T-cell (primary cell): ENCODE data around the gene PPP2R2B. TPM values are rescaled to one million over a fixed set of nuclear protein-coding genes. Genes with fewer than 3 reads are reported as not detected.

ENCODE experiments used
- ATAC-seq, 4 experiments: fragments of 200-7000 bp in 3 of 4; fragments of 150-1000 bp in 1 of 4; cut with Tn5 transposase; replicated peaks in 1 of 4; 1 replicate in 3 of 4; 2 replicates in 1 of 4; pipeline ENCODE4 v1.10.0; 2021; ENCODE audit warnings: moderate library complexity in 3 of 4, mild to moderate bottlenecking in 2 of 4, moderate number of reproducible peaks in 1 of 4
- CTCF ChIA-PET, 2 donors: fragments of 300-600 bp; sonication (Branson Sonifier 250); formaldehyde crosslinking; loops; one replicate each; lab custom pipeline; 2022; ENCODE audit warnings: antibody characterized with exemption in 2 of 2; lab: Charles Lee
- POLR2A ChIA-PET, 2 donors: fragments of 300-600 bp; sonication (Branson Sonifier 250); formaldehyde crosslinking; loops; one replicate each; lab custom pipeline; 2022; ENCODE audit warnings: antibody characterized with exemption in 2 of 2; lab: Charles Lee
- DNase-seq, 35 experiments: peaks; one replicate each; pipeline versions ENCODE4 v3.0.0 to v3.0.0-alpha.2; 2013 to 2023
- H3K27ac ChIP-seq: one replicate; pipeline ENCODE4 v1.5.1; 2013; ENCODE audit warnings: low read length
- H3K27me3 ChIP-seq, 2 experiments: replicated peaks in 1 of 2; 1 replicate in 1 of 2; 2 replicates in 1 of 2; pipeline versions ENCODE4 v1.6.1 to v1.7.0; 2013; ENCODE audit warnings: low read length in 1 of 2, mixed read lengths in 1 of 2; ENCODE audit not compliant: control insufficient read depth in 2 of 2, insufficient read depth in 2 of 2; ENCODE audit errors: extremely low read depth in 1 of 2
- H3K36me3 ChIP-seq, 2 donors: 1 replicate in 1 of 2; 2 replicates in 1 of 2; pipeline versions ENCODE4 v1.6.1 to v1.7.0; 2013; ENCODE audit warnings: low read length in 1 of 2; ENCODE audit not compliant: control insufficient read depth in 2 of 2, insufficient read depth in 1 of 2; ENCODE audit errors: extremely low read depth in 1 of 2
- H3K4me1 ChIP-seq, 2 experiments: 1 replicate in 1 of 2; 2 replicates in 1 of 2; pipeline versions ENCODE4 v1.6.1 to v1.7.0; 2013; ENCODE audit warnings: low read length in 2 of 2, mixed read lengths in 1 of 2; ENCODE audit not compliant: insufficient read depth in 2 of 2, control insufficient read depth in 1 of 2; ENCODE audit errors: extremely low read depth in 1 of 2
- H3K4me3 ChIP-seq, 2 donors: 1 replicate in 1 of 2; 2 replicates in 1 of 2; pipeline versions ENCODE4 v1.5.1 to v1.7.0; 2013; ENCODE audit warnings: mild to moderate bottlenecking in 2 of 2, low read length in 1 of 2, moderate library complexity in 1 of 2; ENCODE audit not compliant: control insufficient read depth in 1 of 2; ENCODE audit errors: extremely low read depth in 1 of 2
- H3K9me3 ChIP-seq: 2 replicates; pipeline ENCODE4 v1.7.0; 2013
- H3K27ac Mint-ChIP-seq, 2 donors: one replicate each; pipeline ENCODE4 v1.8.0; 2020 to 2021; ENCODE audit warnings: mild to moderate bottlenecking in 2 of 2, mixed read lengths in 2 of 2
- H3K27me3 Mint-ChIP-seq, 2 donors: one replicate each; pipeline ENCODE4 v1.8.0; 2021 to 2022; ENCODE audit warnings: mixed read lengths in 2 of 2
- H3K36me3 Mint-ChIP-seq: one replicate; pipeline ENCODE4 v1.8.0; 2021; ENCODE audit warnings: mixed read lengths
- H3K4me1 Mint-ChIP-seq, 3 donors: one replicate each; pipeline ENCODE4 v1.8.0; 2020 to 2022; ENCODE audit warnings: mixed read lengths in 3 of 3, mild to moderate bottlenecking in 1 of 3
- H3K4me3 Mint-ChIP-seq, 3 donors: one replicate each; pipeline ENCODE4 v1.8.0; 2020 to 2022; ENCODE audit warnings: mild to moderate bottlenecking in 3 of 3, mixed read lengths in 3 of 3, moderate library complexity in 3 of 3
- H3K9me3 Mint-ChIP-seq, 3 donors: one replicate each; pipeline ENCODE4 v1.8.0; 2020 to 2022; ENCODE audit warnings: mixed read lengths in 3 of 3
- WGBS: methylation state at CpG from one replicate; pipeline ENCODE4 v1.1.5; 2013; ENCODE audit warnings: missing lambda C conversion rate; ENCODE audit not compliant: insufficient coverage; 5-methylcytosine and 5-hydroxymethylcytosine counted together
- total RNA-seq, 35 experiments: library from RNA in 6 of 35; stranded (reverse) in 6 of 35; fragments of 120-200 nt in 1 of 35; gene quantifications; one replicate each; pipeline versions ENCODE4 v1.2.1 to v1.2.4 and lab custom pipeline; 2013 to 2026

PPP2R2B gene
- total RNA-seq, 5 donors from 2014 or later (not counting 1 experiment from before 2014, with no cell fraction given), result 1.5 to 10.6 (median 4.8) TPM

GRCh38 chr5:146574713-146575112 lies 303.8 kb downstream of the PPP2R2B start:
- peaks cover 2 to 17% of the 10 kb centered on the region in 2 donors for H3K27me3 Mint-ChIP-seq
- Histone ChIP-seq H3K9me3 (no peaks in the 10 kb centered on the region), H3K4me1 (no peaks in the 10 kb centered on the region), H3K4me3 (no peak overlapping the region), H3K27ac (no peak overlapping the region), H3K27me3 (no peaks in the 10 kb centered on the region), H3K36me3 (no peaks in the 10 kb centered on the region)
- ATAC-seq (no peak), DNase-seq (no peak)
- no peaks in the 10 kb centered on the region for H3K36me3 Mint-ChIP-seq
- H3K27ac Mint-ChIP-seq, result no peak overlapping the region
- POLR2A ChIA-PET, result no interaction called here
- peaks cover 4 to 16% (median 14%) of the 10 kb centered on the region in 3 donors for H3K9me3 Mint-ChIP-seq
- CTCF ChIA-PET, result no interaction called here
- H3K4me3 Mint-ChIP-seq, result no peak overlapping the region
- whole genome bisulfite sequencing, result no CpG with 5 or more reads among the region's 1 CpG
- no peaks in the 10 kb centered on the region for H3K4me1 Mint-ChIP-seq

- no CpG with 5 or more reads among the region's 2 CpGs for WGBS
- Histone ChIP-seq H3K4me3 (no peak overlapping the region), H3K4me1 (no peaks in the 10 kb centered on the region), H3K9me3 (no peaks in the 10 kb centered on the region), H3K27me3 (no peaks in the 10 kb centered on the region), H3K36me3 (no peaks in the 10 kb centered on the region), H3K27ac (no peak overlapping the region)
- H3K4me3 Mint-ChIP-seq, result no peak overlapping the region
- peaks cover 2 to 8% of the 10 kb centered on the region in 2 donors for H3K27me3 Mint-ChIP-seq
- CTCF ChIA-PET, result no interaction called here
- no peaks in the 10 kb centered on the region for H3K9me3 Mint-ChIP-seq
- POLR2A ChIA-PET, result no interaction called here
- DNase-seq, result no peak
- no peak for ATAC-seq
- no peaks in the 10 kb centered on the region for H3K36me3 Mint-ChIP-seq
- no peak overlapping the region for H3K27ac Mint-ChIP-seq
- H3K4me1 Mint-ChIP-seq, result peaks cover 0 to 5% (median 5%) of the 10 kb centered on the region in 3 donors
These were observed 310.4 kb downstream of the PPP2R2B start for GRCh38 chr5:146568161-146568560.

- Mint-ChIP-seq H3K4me1 (peaks cover 0 to 5% (median 5%) of the 10 kb centered on the region in 3 donors), H3K9me3 (no peaks in the 10 kb centered on the region), H3K4me3 (no peak overlapping the region), H3K27ac (no peak overlapping the region), H3K36me3 (no peaks in the 10 kb centered on the region), H3K27me3 (peaks cover 0 to 4% of the 10 kb centered on the region in 2 donors)
- no peak overlapping the region for H3K27ac ChIP-seq
- CTCF ChIA-PET, result interaction anchor here in 1 of 2 donors (0.6 to 2.1 kb wide), 2 partner anchors 623 to 1062 kb away, joined by 3 to 9 read pairs; no protein-coding TSS in a partner anchor
- DNase-seq (peak; percentile 2 to 68 (median 43)), ATAC-seq (peak; percentile 78 to 90 (median 82))
- no peaks in the 10 kb centered on the region for H3K27me3 ChIP-seq
- POLR2A ChIA-PET, result no interaction called here
- no peaks in the 10 kb centered on the region for H3K9me3 ChIP-seq
- no peak overlapping the region for H3K4me3 ChIP-seq
- no CpG with 5 or more reads among the region's 7 CpGs for WGBS
- H3K36me3 ChIP-seq, result no peaks in the 10 kb centered on the region
- no peaks in the 10 kb centered on the region for H3K4me1 ChIP-seq
These were observed 312.7 kb downstream of the PPP2R2B start for GRCh38 chr5:146565764-146566367.

- Histone ChIP-seq H3K4me1 (no peaks in the 10 kb centered on the region), H3K27ac (no peak overlapping the region), H3K9me3 (no peaks in the 10 kb centered on the region), H3K27me3 (peaks cover 0 to 2% of the 10 kb centered on the region in 2 experiments), H3K4me3 (no peak overlapping the region), H3K36me3 (no peaks in the 10 kb centered on the region)
- H3K27ac Mint-ChIP-seq, result no peak overlapping the region
- DNase-seq (no peak), ATAC-seq (no peak)
- CTCF ChIA-PET, result interaction anchor here (0.6 to 1.3 kb wide), 2 partner anchors 181 to 401 kb away, joined by 5 to 6 read pairs; no protein-coding TSS in a partner anchor
- no peaks in the 10 kb centered on the region for H3K9me3 Mint-ChIP-seq
- no peak overlapping the region for H3K4me3 Mint-ChIP-seq
- POLR2A ChIA-PET, result no interaction called here
- H3K27me3 Mint-ChIP-seq, result peaks cover 4 to 6% of the 10 kb centered on the region in 2 donors
- peaks cover 0 to 5% (median 5%) of the 10 kb centered on the region in 3 donors for H3K4me1 Mint-ChIP-seq
- no peaks in the 10 kb centered on the region for H3K36me3 Mint-ChIP-seq
- WGBS, result no CpG with 5 or more reads among the region's 2 CpGs
These were observed 314.4 kb downstream of the PPP2R2B start for GRCh38 chr5:146564007-146564762.

- 83% methylated on average over 2 of the region's 4 CpGs for WGBS
- ATAC-seq (no peak), DNase-seq (no peak)
- Histone ChIP-seq H3K27me3 (peaks cover 0 to 2% of the 10 kb centered on the region in 2 experiments), H3K27ac (no peak overlapping the region), H3K4me1 (no peaks in the 10 kb centered on the region), H3K9me3 (no peaks in the 10 kb centered on the region), H3K4me3 (no peak overlapping the region), H3K36me3 (no peaks in the 10 kb centered on the region)
- H3K4me1 Mint-ChIP-seq, result peaks cover 0 to 5% (median 5%) of the 10 kb centered on the region in 3 donors
- CTCF ChIA-PET, result no interaction called here
- peaks cover 4 to 8% of the 10 kb centered on the region in 2 donors for H3K27me3 Mint-ChIP-seq
- H3K4me3 Mint-ChIP-seq, result no peak overlapping the region
- no peak overlapping the region for H3K27ac Mint-ChIP-seq
- no peaks in the 10 kb centered on the region for H3K36me3 Mint-ChIP-seq
- POLR2A ChIA-PET, result no interaction called here
- H3K9me3 Mint-ChIP-seq, result no peaks in the 10 kb centered on the region
These were observed 316.1 kb downstream of the PPP2R2B start for GRCh38 chr5:146562461-146562860.

GRCh38 chr5:146561711-146562110 lies 316.8 kb downstream of the PPP2R2B start:
- no peaks in the 10 kb centered on the region for H3K36me3 Mint-ChIP-seq
- Histone ChIP-seq H3K4me1 (no peaks in the 10 kb centered on the region), H3K27me3 (peaks cover 0 to 9% of the 10 kb centered on the region in 2 experiments), H3K27ac (no peak overlapping the region), H3K4me3 (no peak overlapping the region), H3K36me3 (no peaks in the 10 kb centered on the region), H3K9me3 (no peaks in the 10 kb centered on the region)
- H3K4me1 Mint-ChIP-seq, result peaks cover 0 to 5% (median 5%) of the 10 kb centered on the region in 3 donors
- ATAC-seq (no peak), DNase-seq (no peak)
- WGBS, result 80% methylated on average over 5 of the region's 5 CpGs
- ChIA-PET POLR2A (no interaction called here), CTCF (no interaction called here)
- H3K9me3 Mint-ChIP-seq, result no peaks in the 10 kb centered on the region
- H3K27me3 Mint-ChIP-seq, result peaks cover 4 to 10% of the 10 kb centered on the region in 2 donors
- no peak overlapping the region for H3K4me3 Mint-ChIP-seq
- H3K27ac Mint-ChIP-seq, result no peak overlapping the region
